ENCODE data around the gene SELENON. TPM values are rescaled to one million over a fixed set of nuclear protein-coding genes. Genes with fewer than 3 reads are reported as not detected.
"Not testable (repeated sequence)": the region's sequence is repeated elsewhere in the genome, so short reads cannot be mapped to it uniquely, and the experiment has no call there.

SELENON gene
- total RNA-seq, 1 donor from 2014 or later: 53.8 TPM

DNA sequence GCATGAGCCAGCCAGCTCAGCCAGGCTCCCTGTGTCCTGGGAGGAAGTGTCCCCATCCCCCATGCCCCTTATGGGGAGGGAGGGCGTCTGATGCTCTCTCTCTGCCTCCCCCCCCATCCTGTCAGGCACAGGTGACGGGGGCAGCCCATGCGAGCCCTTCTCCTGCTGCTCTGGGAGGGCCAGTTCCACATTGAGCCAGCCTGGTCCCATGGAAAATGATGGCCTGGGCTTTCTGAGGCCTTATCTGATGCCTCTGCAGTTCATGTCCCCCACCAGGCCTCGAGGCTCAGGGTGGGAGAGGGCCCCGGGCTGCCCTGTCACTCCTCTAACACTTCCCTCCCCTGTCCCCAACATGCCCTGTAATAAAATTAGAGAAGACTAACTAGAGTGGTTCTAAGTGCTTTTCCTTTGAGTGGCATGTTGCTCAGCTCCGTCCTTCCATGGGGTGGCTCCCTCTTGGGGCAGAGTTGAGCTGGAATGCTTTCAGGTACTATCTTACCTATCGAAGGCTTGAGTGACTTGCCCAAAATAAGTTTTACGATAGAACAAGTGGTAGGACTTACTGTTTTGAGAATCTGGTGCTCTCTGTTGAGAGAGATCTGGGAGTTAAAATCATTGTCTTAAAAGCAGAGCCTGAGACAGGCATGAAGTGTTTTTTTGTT lies 18.0 kb downstream of the SELENON start:
- ATAC-seq (no peak), DNase-seq (ENCODE audit: low spot score) (no peak)
- intact Hi-C loops (cut with DNase I): no loop called here

DNA sequence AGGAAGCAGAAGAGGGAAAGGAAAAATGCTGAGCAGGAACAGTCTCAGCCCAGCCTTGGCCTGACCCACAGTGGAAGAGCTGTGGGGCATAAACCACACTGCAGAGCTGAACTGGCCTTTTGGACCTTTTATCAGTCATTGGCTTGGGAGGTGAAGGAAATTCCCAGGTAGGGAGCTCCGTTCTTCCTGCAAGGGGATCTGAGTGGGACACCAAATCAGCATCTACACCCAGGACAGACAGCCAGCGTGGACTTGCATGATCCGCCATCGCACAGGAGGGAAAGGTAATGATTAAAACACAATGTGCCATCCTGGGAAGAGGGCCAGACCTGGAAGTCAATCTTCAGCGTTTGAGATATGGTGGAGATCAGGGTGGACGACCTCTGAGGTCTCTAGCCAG lies 18.6 kb downstream of the SELENON start:
- ATAC-seq (no peak), DNase-seq (ENCODE audit: low spot score) (no peak)
- intact Hi-C loops (cut with DNase I): no loop called here

DNA sequence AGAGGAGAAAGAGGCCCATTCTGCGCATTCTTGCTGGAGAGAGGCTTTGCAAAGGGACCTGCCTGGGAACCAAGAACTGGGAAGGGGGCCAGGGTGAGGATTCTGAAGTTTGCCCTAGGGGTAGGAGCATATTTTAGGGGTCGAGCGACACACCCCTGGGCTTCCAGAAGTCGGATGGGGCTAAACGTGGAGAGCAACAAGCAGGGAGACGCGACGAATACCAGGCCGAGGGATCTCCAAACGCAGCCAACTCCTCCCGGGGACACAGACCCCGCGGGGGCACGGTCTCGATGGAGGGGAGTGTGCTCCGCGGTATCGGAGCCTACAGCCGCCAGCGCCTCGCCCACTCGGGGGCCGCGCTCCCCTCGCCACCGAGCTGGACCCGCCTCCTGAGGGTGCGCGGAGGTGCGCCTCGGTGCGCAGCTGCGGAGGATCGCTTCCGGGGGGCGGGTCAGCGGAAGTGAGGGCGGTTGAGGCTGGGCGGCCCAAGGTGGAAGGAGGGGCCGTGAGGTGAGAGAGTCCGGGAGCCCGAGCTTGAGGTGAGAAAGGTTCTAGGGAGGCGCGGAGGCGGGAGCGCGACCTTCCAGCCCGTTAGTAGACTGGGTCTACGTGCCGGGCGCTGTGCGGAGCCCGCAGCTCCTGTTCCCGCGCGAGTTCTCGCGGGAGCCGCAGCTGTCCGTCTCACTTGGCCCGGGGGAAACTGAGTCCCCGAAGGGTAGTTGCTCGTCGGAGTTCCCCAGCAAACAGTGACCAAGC lies 19.7 kb downstream of the SELENON start, which contains the start of gene MTFR1L:
Gene MTFR1L, plus strand, starts transcription at position 464 of the 756 bp plus-strand sequence. CDS start 3,151 bp downstream, outside the sequence.
- intact Hi-C loops (cut with DNase I): no loop called here
- DNase-seq (ENCODE audit: low spot score): peak; percentile 94
- peak; percentile 95 for ATAC-seq

DNA sequence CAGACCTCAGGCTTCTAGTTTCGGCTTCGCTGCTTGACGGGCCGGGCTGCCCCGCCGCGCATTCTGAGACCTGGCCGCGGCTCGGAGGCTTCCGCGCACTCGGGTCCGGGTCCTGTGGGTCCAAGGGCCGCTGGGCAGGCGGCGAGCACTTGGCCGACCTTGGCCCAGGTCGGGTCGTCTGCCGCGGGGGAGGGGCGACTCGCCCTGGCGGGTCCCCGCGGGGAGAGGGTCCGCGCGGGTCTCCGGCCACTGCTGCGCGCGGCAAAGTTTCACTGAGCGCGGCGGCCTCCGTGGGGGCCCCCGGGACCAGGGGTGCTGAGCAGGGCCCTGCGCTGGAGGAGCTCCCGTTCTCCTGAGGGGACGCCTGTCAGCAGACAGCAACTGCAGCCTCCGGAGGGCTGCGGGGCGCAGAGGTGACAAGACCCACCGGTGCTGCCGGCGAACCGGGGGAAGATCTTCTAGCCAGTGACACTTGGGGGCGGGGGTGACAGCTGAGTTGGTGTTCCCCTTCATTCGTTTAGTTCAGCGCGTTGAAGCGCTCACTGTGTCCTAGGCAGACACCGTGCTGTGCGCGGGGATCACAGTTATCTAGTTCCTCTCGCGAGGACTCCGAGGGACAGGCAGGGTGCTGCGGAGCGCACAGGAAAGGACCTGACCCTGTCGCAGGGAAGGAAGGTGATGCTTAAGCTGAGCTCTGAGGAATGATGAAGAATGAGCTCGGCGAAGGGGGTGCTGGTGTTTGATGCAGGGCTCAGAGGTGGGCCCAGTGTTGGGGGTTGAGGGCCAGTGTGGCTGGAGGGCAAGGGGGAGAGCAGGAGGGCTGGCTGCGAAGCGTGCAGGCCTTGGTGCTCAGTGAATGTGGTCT lies 20.5 kb downstream of the SELENON start:
- ATAC-seq: peak; percentile 42
- intact Hi-C loops (cut with DNase I): no loop called here
- peak; percentile 65 for DNase-seq (ENCODE audit: low spot score)

DNA sequence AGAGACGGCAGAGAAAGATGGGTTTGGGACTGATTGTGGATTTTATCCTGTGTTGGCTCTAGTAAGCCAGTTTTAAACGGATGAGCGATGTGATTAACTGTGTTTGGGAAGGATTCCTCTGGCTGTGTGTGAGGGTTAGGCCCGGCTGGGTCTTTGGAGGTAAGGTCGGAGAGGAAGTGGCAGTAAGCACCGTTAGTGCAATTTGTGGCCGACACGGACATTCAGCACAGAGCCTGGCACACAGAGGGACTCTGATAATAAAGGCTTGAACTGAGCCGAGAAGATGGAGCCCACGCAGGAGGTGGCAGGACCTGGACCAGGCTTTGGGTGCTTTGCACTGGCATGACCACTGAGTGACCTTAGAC lies 21.1 kb downstream of the SELENON start:
- no peak for DNase-seq (ENCODE audit: low spot score)
- ATAC-seq: no peak
- intact Hi-C loops (cut with DNase I): no loop called here

DNA sequence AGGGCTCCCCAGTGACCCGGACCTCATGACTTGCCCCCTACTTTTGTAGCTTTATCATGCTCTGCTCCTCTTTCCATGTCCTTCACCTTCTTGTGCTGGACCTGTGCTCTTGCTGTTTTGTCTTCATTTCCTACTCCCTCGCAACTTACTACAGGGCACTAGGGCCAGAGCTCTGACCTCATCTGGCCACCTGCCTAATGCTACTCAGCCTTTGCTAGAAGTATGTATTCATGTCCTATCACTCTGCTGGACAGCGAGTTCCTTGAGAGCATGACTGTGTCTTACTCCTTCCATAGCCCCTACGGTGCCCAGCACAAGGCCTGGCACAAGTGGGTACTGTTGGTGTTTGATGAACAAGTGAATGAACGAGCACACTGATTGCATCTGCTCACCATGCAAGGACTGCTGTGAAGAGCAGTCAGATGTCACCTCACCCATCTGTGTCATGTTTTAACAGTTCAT lies 21.7 kb downstream of the SELENON start:
- DNase-seq (ENCODE audit: low spot score) (no peak), ATAC-seq (no peak)
- intact Hi-C loops (cut with DNase I): no loop called here

GRCh38 chr1:25825605-25826004 lies 25.6 kb downstream of the SELENON start:
- intact Hi-C loops (cut with DNase I): no loop called here
- DNase-seq (ENCODE audit: low spot score) (no peak), ATAC-seq (no peak)

DNA sequence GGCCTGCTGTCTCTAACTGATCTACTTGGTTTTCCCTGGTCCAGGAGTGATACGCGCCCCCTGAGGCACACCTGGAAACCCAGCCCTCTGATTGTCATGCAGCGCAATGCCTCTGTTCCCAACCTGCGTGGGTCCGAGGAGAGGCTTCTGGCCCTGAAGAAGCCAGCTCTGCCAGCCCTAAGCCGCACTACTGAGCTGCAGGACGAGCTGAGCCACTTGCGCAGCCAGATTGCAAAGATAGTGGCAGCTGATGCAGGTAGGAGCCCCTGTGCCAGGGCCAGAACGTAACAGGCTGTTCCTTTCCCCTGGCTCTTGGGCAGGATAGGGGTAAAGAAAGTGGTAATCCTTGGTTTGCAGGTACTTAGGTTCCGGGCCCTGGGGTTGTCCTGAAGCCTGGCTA lies 26.6 kb downstream of the SELENON start:
- ATAC-seq (no peak), DNase-seq (ENCODE audit: low spot score) (no peak)
- intact Hi-C loops (cut with DNase I): no loop called here

DNA sequence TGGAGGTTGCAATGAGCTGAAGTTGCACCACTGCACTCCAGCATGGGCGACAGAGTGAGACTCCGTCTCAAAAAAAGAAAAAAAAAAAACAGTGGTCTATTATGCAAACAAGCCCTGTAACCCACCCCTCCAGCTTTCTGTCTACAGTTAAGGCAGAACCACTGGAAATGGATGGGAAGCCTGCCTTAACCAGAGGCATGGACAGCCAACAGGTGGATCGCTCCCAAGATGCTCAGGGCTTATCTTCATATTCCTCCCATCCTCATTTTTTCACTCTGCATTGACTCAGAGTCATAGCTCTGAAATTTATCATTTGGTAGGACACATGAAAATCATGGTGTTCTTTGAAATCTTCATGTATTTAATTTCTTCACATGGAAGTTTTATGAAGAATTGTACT lies 28.5 kb downstream of the SELENON start:
- ATAC-seq: no peak
- DNase-seq (ENCODE audit: low spot score): no peak
- intact Hi-C loops (cut with DNase I): no loop called here

DNA sequence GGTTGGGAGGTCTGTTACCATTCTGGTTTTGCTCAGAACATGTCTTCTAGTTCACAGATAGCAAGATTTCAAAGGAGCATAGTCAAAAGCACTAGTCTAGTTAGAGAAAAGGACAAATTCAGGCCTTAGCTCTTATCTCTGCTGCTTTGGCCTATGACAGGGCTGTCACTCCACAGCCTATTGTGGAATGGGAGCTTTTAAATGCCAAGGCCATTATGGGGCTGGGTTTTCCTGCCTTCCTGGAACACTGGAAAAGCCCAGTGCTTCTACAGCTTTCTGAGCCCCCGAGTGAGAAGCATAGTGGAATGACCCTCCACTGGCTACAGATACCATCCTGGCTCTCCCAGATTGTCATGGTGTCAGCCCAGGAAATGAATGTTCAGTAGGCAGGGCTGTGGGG lies 29.1 kb downstream of the SELENON start:
- no peak for DNase-seq (ENCODE audit: low spot score)
- no peak for ATAC-seq
- intact Hi-C loops (cut with DNase I): no loop called here

- ATAC-seq (no peak), DNase-seq (ENCODE audit: low spot score) (no peak)
- intact Hi-C loops (cut with DNase I): no loop called here
Observed at GRCh38 chr1:25831569-25832196, 31.7 kb downstream of the SELENON start.

DNA sequence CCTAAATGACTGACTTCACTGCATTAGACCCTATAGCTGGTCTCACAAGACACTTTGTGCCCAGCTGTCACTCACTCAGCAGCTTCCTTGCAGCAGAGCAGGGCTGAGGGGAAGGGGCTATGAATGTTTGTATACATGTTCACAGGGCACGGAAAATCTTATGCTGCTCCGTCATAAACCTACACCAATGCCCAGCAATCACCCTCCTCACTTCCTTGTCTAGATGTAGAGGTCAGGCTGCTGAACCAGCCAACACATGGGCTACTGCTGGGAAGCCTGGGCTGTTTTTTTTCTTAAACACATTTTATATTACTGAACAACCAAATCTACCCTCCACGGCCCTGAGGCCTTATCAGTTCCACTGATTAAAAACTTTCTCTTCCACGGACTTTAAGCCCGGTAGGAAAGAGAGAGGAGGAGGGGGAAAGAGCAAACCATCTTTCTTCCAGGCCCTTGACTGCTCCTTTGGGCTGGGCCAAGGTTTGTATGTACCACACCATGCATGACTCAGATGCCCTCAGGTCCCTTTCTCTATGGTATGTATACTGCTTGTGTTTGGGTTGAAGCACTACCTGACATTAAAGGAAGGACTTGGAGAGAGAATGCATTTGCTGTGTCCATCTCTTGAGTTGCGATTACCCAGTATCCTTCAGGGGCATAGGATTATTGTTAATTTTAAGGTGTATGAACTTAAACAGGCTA lies 32.5 kb downstream of the SELENON start:
- DNase-seq (ENCODE audit: low spot score) (no peak), ATAC-seq (no peak)
- intact Hi-C loops (cut with DNase I): no loop called here

- ATAC-seq (no peak), DNase-seq (ENCODE audit: low spot score) (no peak)
- intact Hi-C loops (cut with DNase I): no loop called here
Observed at GRCh38 chr1:25833158-25833557, 33.2 kb downstream of the SELENON start.

DNA sequence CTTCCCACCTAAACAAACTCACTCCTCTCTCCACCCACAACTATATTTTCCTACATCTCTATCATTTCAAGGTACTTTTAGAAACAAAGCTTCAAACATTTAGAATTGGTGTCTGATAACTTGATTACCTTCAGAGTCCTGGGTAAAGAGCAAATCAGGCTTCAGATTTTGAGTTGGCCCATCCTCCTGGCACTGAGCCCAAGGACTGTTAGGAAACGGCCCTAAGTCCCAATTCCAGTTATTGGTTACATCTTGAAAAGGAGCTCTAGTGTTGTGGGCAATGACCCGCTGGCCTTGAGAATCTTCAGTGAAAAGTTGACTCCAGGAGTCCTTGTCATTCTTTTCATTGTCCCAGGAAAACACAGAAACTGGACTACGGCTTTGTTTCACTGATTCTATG lies 34.9 kb downstream of the SELENON start:
- ATAC-seq: peak; percentile 36
- no peak for DNase-seq (ENCODE audit: low spot score)
- intact Hi-C loops (cut with DNase I): no loop called here

- no peak for ATAC-seq
- intact Hi-C loops (cut with DNase I): no loop called here
Observed at GRCh38 chr1:25836695-25837094, 36.7 kb downstream of the SELENON start.

GRCh38 chr1:25837262-25837875 lies 37.4 kb downstream of the SELENON start:
- intact Hi-C loops (cut with DNase I): no loop called here
- DNase-seq (ENCODE audit: low spot score) (no peak), ATAC-seq (no peak)

More at GRCh38 chr1:25836695-25837094, 36.7 kb downstream of the SELENON start:
- no peak for DNase-seq (ENCODE audit: low spot score)

DNA sequence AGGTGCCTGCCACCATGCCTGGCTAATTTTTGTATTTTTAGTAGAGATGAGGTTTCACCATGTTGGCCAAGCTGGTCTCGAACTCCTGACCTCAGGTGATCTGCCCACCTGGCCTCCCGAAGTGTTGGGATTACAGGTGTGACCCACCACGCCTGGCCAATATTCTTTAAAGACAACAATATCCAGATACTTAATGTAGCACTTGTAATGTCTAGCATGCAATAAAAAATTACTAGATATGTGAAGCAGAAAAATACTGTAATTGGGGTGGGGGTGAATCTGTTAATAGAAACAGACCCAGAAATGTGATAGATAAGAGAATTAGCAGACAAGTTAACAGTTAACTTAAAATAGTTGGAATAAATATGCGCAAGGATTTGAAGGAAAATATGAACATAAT lies 39.8 kb downstream of the SELENON start:
- ATAC-seq; intact Hi-C loops (cut with DNase I); DNase-seq (ENCODE audit: low spot score): not testable (repeated sequence)

DNA sequence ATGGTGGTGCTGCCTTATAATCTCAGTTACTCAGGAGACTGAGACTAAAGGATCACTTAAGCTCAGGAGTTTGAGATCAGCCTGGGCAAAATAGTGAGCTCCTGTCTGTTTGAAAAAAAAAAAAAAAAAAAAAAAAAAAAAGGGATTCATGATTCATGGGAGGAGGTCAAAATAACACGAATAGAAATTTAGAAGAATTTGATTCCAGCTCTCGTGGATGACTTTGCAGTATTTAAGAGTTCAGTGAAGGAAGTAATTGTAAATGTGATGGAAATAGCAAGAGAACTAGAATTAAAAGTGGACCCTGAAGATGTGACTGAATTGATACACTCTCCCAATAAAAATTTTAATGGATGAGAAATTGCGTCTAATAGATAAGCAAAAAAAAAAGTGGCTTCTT lies 43.5 kb downstream of the SELENON start:
- ATAC-seq: no peak
- no peak for DNase-seq (ENCODE audit: low spot score)
- intact Hi-C loops (cut with DNase I): no loop called here

All from sciatic nerve (tissue), 2 donors.